Loucy (cell line): ENCODE data around the gene SENP3.

Experiments used
- H2AFZ ChIP-seq: fragments of 200-600 bp; sonication (generic); 2 replicates; pipeline ENCODE4 v1.6.0; 2016; ENCODE audit warnings: antibody characterized with exemption, mild to moderate bottlenecking, low read length, moderate library complexity
- H3F3A ChIP-seq: fragments of 200-600 bp; 2 replicates; pipeline ENCODE4 v1.6.0; 2016; ENCODE audit warnings: antibody characterized with exemption, low read depth, mild to moderate bottlenecking
- H3K27me3 ChIP-seq: fragments of 200-600 bp; sonication (generic); 2 replicates; pipeline ENCODE4 v1.6.1; 2014; ENCODE audit warnings: low read length, mild to moderate bottlenecking; ENCODE audit not compliant: insufficient read depth, poor library complexity, severe bottlenecking
- H3K36me3 ChIP-seq: fragments of 200-600 bp; sonication (generic); 2 replicates; pipeline ENCODE4 v1.6.1; 2016; ENCODE audit warnings: low read length; ENCODE audit not compliant: insufficient read depth
- H3K4me1 ChIP-seq: fragments of 200-600 bp; sonication (generic); 2 replicates; pipeline ENCODE4 v1.5.1; 2014; ENCODE audit warnings: low read length, mild to moderate bottlenecking; ENCODE audit not compliant: insufficient read depth, poor library complexity, severe bottlenecking
- H3K4me2 ChIP-seq: fragments of 200-600 bp; sonication (generic); 2 replicates; pipeline ENCODE4 v1.6.0; 2014; ENCODE audit warnings: antibody characterized with exemption, low read length, low read depth, mild to moderate bottlenecking; ENCODE audit not compliant: poor library complexity, severe bottlenecking
- H3K4me3 ChIP-seq: fragments of 200-600 bp; sonication (generic); 2 replicates; pipeline ENCODE4 v1.5.1; 2014; ENCODE audit warnings: low read length, mild to moderate bottlenecking, mixed read lengths; ENCODE audit not compliant: poor library complexity, severe bottlenecking
- H3K79me2 ChIP-seq: fragments of 200-600 bp; sonication (generic); 2 replicates; pipeline ENCODE4 v1.6.1; 2014; ENCODE audit warnings: low read length; ENCODE audit not compliant: insufficient read depth
- H3K9ac ChIP-seq: fragments of 200-600 bp; sonication (generic); 2 replicates; pipeline ENCODE4 v1.6.0; 2014; ENCODE audit warnings: mild to moderate bottlenecking, low read depth, low read length, moderate library complexity; ENCODE audit not compliant: poor library complexity, severe bottlenecking
- H3K9me2 ChIP-seq: fragments of 200-600 bp; sonication (generic); replicated peaks from 2 replicates; pipeline ENCODE4 v1.6.1; 2016; ENCODE audit warnings: low read depth, low read length, mixed read lengths
- H3K9me3 ChIP-seq: fragments of 200-600 bp; sonication (generic); 2 replicates; pipeline ENCODE4 v1.6.1; 2014; ENCODE audit warnings: mild to moderate bottlenecking, antibody characterized with exemption, low read length, low read depth; ENCODE audit not compliant: insufficient read depth
- H4K20me1 ChIP-seq: fragments of 200-600 bp; sonication (generic); 2 replicates; pipeline ENCODE4 v1.6.0; 2014; ENCODE audit warnings: antibody characterized with exemption, low read length, mild to moderate bottlenecking; ENCODE audit not compliant: insufficient read depth, poor library complexity, severe bottlenecking
- EZH2phosphoT487 ChIP-seq: fragments of 200-600 bp; IDR thresholded peaks from 2 replicates; pipeline ENCODE4 v1.6.1; 2018; ENCODE audit warnings: antibody characterized with exemption, mild to moderate bottlenecking, moderate library complexity, borderline replicate concordance
- TF ChIP-seq, protein P1 (sequence below): fragments of 200-600 bp; sonication (generic); conservative IDR thresholded peaks from 2 replicates; pipeline ENCODE4 v1.5.1; 2014; ENCODE audit warnings: mild to moderate bottlenecking, antibody characterized with exemption, low read length

Gene SENP3

DNA sequence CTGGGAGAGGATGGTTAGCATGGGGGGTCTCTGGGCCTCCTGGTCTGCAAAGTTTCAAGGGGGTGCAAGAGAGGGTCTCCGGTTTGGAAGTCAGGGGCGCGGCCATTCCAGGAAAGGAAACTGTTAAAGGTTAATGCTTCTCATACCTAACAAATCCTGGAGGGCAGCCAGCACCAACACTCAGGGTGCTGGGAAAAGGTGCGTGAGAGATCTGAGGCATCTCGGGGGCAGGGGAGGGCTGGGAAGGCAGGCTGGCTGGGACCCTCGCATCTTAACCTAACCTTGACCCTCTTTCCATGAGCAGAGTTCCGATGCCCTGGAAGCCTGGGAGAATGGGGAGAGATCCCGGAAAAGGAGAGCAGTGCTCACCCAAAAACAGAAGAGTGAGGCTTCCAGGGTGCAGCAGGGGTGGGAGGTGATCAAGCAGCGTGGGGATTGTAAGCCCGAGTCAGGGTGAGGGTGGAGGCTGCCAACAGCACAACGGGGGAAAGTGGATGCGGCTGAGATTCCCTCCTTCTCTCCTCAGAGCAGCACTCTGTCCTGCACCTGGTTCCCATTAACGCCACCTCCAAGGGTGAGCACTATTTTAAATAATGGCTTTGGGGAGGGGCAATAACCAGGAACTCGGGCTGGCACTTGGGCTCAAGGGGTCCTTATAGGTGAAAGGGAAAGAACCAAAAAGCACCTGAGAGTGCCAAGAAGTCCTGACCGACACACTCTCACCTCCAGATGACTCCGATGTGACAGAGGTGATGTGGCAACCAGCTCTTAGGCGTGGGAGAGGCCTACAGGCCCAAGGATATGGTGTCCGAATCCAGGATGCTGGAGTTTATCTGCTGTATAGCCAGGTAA, 2.2 kb upstream of the SENP3 start:
- Histone ChIP-seq H3K4me3 (no peak overlapping the region), H3K36me3 (peaks cover 2% of the 10 kb centered on the region; the same call in 1 of the 2 replicates), H3K79me2 (peaks cover 28% of the 10 kb centered on the region), H3K4me2 (no peak overlapping the region), H4K20me1 (peaks cover 10% of the 10 kb centered on the region), H3K9me3 (no peaks in the 10 kb centered on the region), H3K9me2 (no peaks in the 10 kb centered on the region), H3F3A (0 out of 2 replicates have a peak, but pooled peaks cover 4% of the 10 kb centered on the region), H3K4me1 (peaks cover 12% of the 10 kb centered on the region), H3K27me3 (no peaks in the 10 kb centered on the region), H3K9ac (peak overlapping the region; percentile 55), H2AFZ (no peak overlapping the region)
- TF ChIP-seq EZH2phosphoT487: no peak
- TF ChIP-seq, protein P1, sequence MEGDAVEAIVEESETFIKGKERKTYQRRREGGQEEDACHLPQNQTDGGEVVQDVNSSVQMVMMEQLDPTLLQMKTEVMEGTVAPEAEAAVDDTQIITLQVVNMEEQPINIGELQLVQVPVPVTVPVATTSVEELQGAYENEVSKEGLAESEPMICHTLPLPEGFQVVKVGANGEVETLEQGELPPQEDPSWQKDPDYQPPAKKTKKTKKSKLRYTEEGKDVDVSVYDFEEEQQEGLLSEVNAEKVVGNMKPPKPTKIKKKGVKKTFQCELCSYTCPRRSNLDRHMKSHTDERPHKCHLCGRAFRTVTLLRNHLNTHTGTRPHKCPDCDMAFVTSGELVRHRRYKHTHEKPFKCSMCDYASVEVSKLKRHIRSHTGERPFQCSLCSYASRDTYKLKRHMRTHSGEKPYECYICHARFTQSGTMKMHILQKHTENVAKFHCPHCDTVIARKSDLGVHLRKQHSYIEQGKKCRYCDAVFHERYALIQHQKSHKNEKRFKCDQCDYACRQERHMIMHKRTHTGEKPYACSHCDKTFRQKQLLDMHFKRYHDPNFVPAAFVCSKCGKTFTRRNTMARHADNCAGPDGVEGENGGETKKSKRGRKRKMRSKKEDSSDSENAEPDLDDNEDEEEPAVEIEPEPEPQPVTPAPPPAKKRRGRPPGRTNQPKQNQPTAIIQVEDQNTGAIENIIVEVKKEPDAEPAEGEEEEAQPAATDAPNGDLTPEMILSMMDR: no peak

DNA sequence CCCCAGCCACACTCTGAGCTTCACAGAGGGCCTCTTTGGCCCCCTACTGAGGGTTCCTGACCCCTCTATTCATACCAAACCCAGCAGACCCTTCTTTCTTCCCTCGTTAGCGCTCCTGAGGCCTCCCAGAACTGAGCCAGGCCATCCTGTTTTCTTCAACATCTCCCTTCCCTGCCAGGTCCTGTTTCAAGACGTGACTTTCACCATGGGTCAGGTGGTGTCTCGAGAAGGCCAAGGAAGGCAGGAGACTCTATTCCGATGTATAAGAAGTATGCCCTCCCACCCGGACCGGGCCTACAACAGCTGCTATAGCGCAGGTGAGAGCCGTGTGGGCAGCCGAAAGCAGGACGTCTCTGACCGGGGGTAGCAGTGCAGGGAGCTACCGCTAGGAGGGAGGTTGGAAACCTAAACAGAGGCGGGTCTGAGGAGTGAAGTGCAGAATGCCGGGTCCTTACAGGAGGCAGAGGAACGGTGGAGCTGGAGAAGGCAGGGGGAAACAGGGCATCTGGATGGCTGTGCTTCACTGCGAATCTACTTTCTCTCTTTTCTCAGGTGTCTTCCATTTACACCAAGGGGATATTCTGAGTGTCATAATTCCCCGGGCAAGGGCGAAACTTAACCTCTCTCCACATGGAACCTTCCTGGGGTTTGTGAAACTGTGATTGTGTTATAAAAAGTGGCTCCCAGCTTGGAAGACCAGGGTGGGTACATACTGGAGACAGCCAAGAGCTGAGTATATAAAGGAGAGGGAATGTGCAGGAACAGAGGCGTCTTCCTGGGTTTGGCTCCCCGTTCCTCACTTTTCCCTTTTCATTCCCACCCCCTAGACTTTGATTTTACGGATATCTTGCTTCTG, 1.3 kb upstream of the SENP3 start:
- TF ChIP-seq EZH2phosphoT487: no peak
- TF ChIP-seq, protein P1: no peak
- Histone ChIP-seq H3K9ac (peak overlapping the region; percentile 55), H3K4me2 (peak overlapping the region; percentile 97), H3K9me2 (no peaks in the 10 kb centered on the region), H3K4me3 (peak overlapping the region; percentile 82), H4K20me1 (peaks cover 12% of the 10 kb centered on the region), H2AFZ (no peak overlapping the region), H3K9me3 (no peaks in the 10 kb centered on the region), H3K27me3 (no peaks in the 10 kb centered on the region), H3K79me2 (peaks cover 37% of the 10 kb centered on the region), H3F3A (0 out of 2 replicates have a peak, but pooled peaks cover 4% of the 10 kb centered on the region), H3K4me1 (peaks cover 12% of the 10 kb centered on the region), H3K36me3 (peaks cover 10% of the 10 kb centered on the region; the same call in 1 of the 2 replicates)

DNA sequence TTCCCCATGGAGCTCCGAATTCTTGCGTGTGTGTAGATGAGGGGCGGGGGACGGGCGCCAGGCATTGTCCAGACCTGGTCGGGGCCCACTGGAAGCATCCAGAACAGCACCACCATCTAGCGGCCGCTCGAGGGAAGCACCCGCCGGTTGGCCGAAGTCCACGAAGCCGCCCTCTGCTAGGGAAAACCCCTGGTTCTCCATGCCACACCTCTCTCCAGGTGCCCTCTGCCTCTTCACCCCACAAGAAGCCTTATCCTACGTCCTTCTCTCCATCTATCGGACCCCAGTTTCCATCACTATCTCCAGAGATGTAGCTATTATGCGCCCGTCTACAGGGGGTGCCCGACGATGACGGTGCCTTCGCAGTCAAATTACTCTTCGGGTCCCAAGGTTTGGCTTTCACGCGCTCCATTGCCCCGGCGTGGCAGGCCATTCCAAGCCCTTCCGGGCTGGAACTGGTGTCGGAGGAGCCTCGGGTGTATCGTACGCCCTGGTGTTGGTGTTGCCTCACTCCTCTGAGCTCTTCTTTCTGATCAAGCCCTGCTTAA, 617 bp upstream of the SENP3 start:
- no peaks in the 10 kb centered on the region for H3K9me3 ChIP-seq
- TF ChIP-seq EZH2phosphoT487: no peak
- TF ChIP-seq, protein P1: peak; percentile 70
- H3K4me3 ChIP-seq: peak overlapping the region; percentile 82
- no peaks in the 10 kb centered on the region for H3K9me2 ChIP-seq
- H3K36me3 ChIP-seq: peaks cover 14% of the 10 kb centered on the region; the same call in 1 of the 2 replicates
- H3K9ac ChIP-seq: peak overlapping the region; percentile 89
- peaks cover 12% of the 10 kb centered on the region for H3K4me1 ChIP-seq
- H4K20me1 ChIP-seq: peaks cover 12% of the 10 kb centered on the region
- H2AFZ ChIP-seq: peak overlapping the region; percentile 89
- H3F3A ChIP-seq: 0 out of 2 replicates have a peak, but pooled peaks cover 4% of the 10 kb centered on the region
- peaks cover 44% of the 10 kb centered on the region for H3K79me2 ChIP-seq
- H3K27me3 ChIP-seq: no peaks in the 10 kb centered on the region
- H3K4me2 ChIP-seq: peak overlapping the region; percentile 97
